Epithelial cell of esophagus (primary cell): ENCODE measurements around the gene SLC25A34.

Experiments
- DNase-seq: peaks from one replicate; pipeline ENCODE4 v3.0.0; 2010; ENCODE audit warnings: low read depth
- H3K4me3 ChIP-seq: 2 replicates; pipeline ENCODE4 v1.5.1; 2011; ENCODE audit warnings: mild to moderate bottlenecking, low read length, control low read depth
- CTCF ChIP-seq: IDR thresholded peaks from 2 replicates; pipeline ENCODE4 v1.5.1; 2011; ENCODE audit warnings: low read depth, mild to moderate bottlenecking, low read length, control low read depth, inconsistent platforms; ENCODE audit not compliant: insufficient read depth; ENCODE audit errors: missing control alignments

Gene SLC25A34

GRCh38 chr1:15744122-15744679 lies 8.1 kb downstream of the SLC25A34 start:
- no peak for TF ChIP-seq CTCF
- no peak overlapping the region for H3K4me3 ChIP-seq
- DNase-seq: no peak

GRCh38 chr1:15747378-15747777 lies 11.3 kb downstream of the SLC25A34 start:
- no peak for DNase-seq
- H3K4me3 ChIP-seq: no peak overlapping the region
- TF ChIP-seq CTCF: no peak

- DNase-seq: no peak
- TF ChIP-seq CTCF: no peak
- no peak overlapping the region for H3K4me3 ChIP-seq
Observed at GRCh38 chr1:15748264-15748663, 12.2 kb downstream of the SLC25A34 start.

- TF ChIP-seq CTCF: no peak
- H3K4me3 ChIP-seq: no peak overlapping the region
- no peak for DNase-seq
Observed at GRCh38 chr1:15748690-15749398, 12.8 kb downstream of the SLC25A34 start.

GRCh38 chr1:15749399-15750291 lies 13.6 kb downstream of the SLC25A34 start:
- TF ChIP-seq CTCF: no peak
- DNase-seq: peak; percentile 69

GRCh38 chr1:15750924-15751323 lies 14.9 kb downstream of the SLC25A34 start:
- DNase-seq: no peak
- no peak overlapping the region for H3K4me3 ChIP-seq
- no peak for TF ChIP-seq CTCF

More at GRCh38 chr1:15749399-15750291, 13.6 kb downstream of the SLC25A34 start:
- no peak overlapping the region for H3K4me3 ChIP-seq
